GM12892 (cell line): Measurements from ENCODE around the gene SERPINB12.

Source experiments
- POLR2A ChIP-seq: IDR thresholded peaks from 2 replicates; pipeline ENCODE4 v1.6.1; 2011; ENCODE audit warnings: low read depth, low read length, control low read depth
- POLR2AphosphoS5 ChIP-seq: IDR thresholded peaks from 2 replicates; pipeline ENCODE4 v1.6.1; 2011; ENCODE audit warnings: low read depth, low read length, control low read depth

DNA sequence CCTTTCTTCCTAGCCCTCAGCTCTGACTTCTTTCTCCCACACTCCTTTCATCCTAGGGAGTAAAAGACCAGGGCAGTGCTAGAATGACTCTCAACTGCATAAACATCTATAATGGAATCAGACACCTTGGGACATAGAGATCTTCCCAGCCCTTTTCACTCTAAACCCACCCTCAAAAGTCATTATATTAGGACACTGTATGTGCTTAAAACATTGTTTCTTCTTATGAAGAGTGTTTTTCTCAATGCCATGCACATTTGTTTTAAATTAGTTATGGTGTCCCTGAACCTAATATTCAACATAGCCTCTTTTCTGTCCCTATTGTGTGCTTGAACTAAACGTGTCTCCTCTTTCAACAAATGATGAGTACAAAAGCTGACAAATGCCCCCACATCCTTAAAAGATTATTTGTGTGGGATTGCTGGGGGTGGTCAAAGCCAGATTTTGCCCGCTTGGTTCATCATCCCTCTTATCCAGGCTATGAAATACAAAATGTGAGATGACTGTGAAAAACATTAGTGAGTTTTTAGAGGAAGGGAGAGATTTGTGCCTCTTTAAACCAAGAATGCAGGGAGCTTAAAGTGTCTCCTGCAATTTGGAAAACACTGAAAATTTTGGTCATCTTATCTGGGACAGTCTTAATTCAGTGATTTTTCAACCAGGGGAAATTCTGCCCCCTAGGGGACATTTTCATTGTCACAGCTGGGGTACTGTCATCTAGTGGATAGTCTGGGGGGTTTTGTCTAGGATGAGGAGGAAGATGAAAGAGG, 36.4 kb upstream of the SERPINB12 start:
- TF ChIP-seq POLR2A (no peak), POLR2AphosphoS5 (no peak)
